Activated T-cell treated with anti-CD3 and anti-CD28 coated beads, Interleukin-2, amount 50 U/mL, for 24 hours (primary cell): Measurements from ENCODE around the gene SDK2.

Experiments used
- DNase-seq: peaks from one replicate; pipeline ENCODE4 v3.0.0-alpha.2; 2020
- H3K27ac Mint-ChIP-seq: 2 replicates; pipeline ENCODE4 v1.8.0; 2020; ENCODE audit warnings: mild to moderate bottlenecking, mixed read lengths
- H3K27me3 Mint-ChIP-seq: 2 replicates; pipeline ENCODE4 v1.8.0; 2020; ENCODE audit warnings: mixed read lengths
- H3K36me3 Mint-ChIP-seq: 2 replicates; pipeline ENCODE4 v1.8.0; 2020; ENCODE audit warnings: low read depth, mixed read lengths
- H3K4me1 Mint-ChIP-seq: 2 replicates; pipeline ENCODE4 v1.8.0; 2020; ENCODE audit warnings: low read depth, mixed read lengths
- H3K4me3 Mint-ChIP-seq: 2 replicates; pipeline ENCODE4 v1.8.0; 2020; ENCODE audit warnings: mild to moderate bottlenecking, moderate library complexity, mixed read lengths
- H3K9me3 Mint-ChIP-seq: 2 replicates; pipeline ENCODE4 v1.8.0; 2020; ENCODE audit warnings: mixed read lengths

The SDK2 gene

GRCh38 chr17:73357981-73358380 is 286.3 kb downstream of the SDK2 start:
- Mint-ChIP-seq H3K9me3 (no peaks in the 10 kb centered on the region), H3K27ac (no peak overlapping the region), H3K27me3 (no peaks in the 10 kb centered on the region), H3K36me3 (no peaks in the 10 kb centered on the region), H3K4me1 (no peaks in the 10 kb centered on the region), H3K4me3 (no peak overlapping the region)
- DNase-seq, result no peak

- no peaks in the 10 kb centered on the region for H3K27me3 Mint-ChIP-seq
- H3K9me3 Mint-ChIP-seq, result no peaks in the 10 kb centered on the region
These were observed 286.9 kb downstream of the SDK2 start for GRCh38 chr17:73357318-73357717.

GRCh38 chr17:73356561-73357170 is 287.6 kb downstream of the SDK2 start:
- no peaks in the 10 kb centered on the region for H3K36me3 Mint-ChIP-seq
- H3K4me3 Mint-ChIP-seq, result no peak overlapping the region
- no peak for DNase-seq
- H3K4me1 Mint-ChIP-seq, result no peaks in the 10 kb centered on the region
- H3K27me3 Mint-ChIP-seq, result no peaks in the 10 kb centered on the region
- H3K27ac Mint-ChIP-seq, result no peak overlapping the region
- H3K9me3 Mint-ChIP-seq, result no peaks in the 10 kb centered on the region

More at GRCh38 chr17:73357318-73357717, 286.9 kb downstream of the SDK2 start:
- H3K4me1 Mint-ChIP-seq, result no peaks in the 10 kb centered on the region
- H3K36me3 Mint-ChIP-seq, result no peaks in the 10 kb centered on the region
- H3K27ac Mint-ChIP-seq, result no peak overlapping the region
- no peak overlapping the region for H3K4me3 Mint-ChIP-seq
- DNase-seq, result no peak

GRCh38 chr17:73354423-73355284 is 289.6 kb downstream of the SDK2 start:
- no peaks in the 10 kb centered on the region for H3K27me3 Mint-ChIP-seq
- no peak for DNase-seq
- no peak overlapping the region for H3K27ac Mint-ChIP-seq
- no peak overlapping the region for H3K4me3 Mint-ChIP-seq
- H3K4me1 Mint-ChIP-seq, result no peaks in the 10 kb centered on the region
- no peaks in the 10 kb centered on the region for H3K36me3 Mint-ChIP-seq
- H3K9me3 Mint-ChIP-seq, result no peaks in the 10 kb centered on the region

GRCh38 chr17:73352261-73352660 is 292.0 kb downstream of the SDK2 start:
- H3K27me3 Mint-ChIP-seq, result no peaks in the 10 kb centered on the region
- H3K4me1 Mint-ChIP-seq, result no peaks in the 10 kb centered on the region
- no peak for DNase-seq
- no peaks in the 10 kb centered on the region for H3K36me3 Mint-ChIP-seq
- H3K9me3 Mint-ChIP-seq, result no peaks in the 10 kb centered on the region
- H3K27ac Mint-ChIP-seq, result no peak overlapping the region
- no peak overlapping the region for H3K4me3 Mint-ChIP-seq

- Mint-ChIP-seq H3K27me3 (no peaks in the 10 kb centered on the region), H3K4me1 (no peaks in the 10 kb centered on the region), H3K27ac (no peak overlapping the region), H3K36me3 (no peaks in the 10 kb centered on the region), H3K4me3 (no peak overlapping the region), H3K9me3 (no peaks in the 10 kb centered on the region)
- no peak for DNase-seq
These were observed 292.5 kb downstream of the SDK2 start for GRCh38 chr17:73351764-73352163.

- no peak overlapping the region for H3K27ac Mint-ChIP-seq
- H3K36me3 Mint-ChIP-seq, result no peaks in the 10 kb centered on the region
- DNase-seq, result no peak
- no peak overlapping the region for H3K4me3 Mint-ChIP-seq
- H3K4me1 Mint-ChIP-seq, result no peaks in the 10 kb centered on the region
- no peaks in the 10 kb centered on the region for H3K27me3 Mint-ChIP-seq
- no peaks in the 10 kb centered on the region for H3K9me3 Mint-ChIP-seq
These were observed 293.4 kb downstream of the SDK2 start for GRCh38 chr17:73350864-73351263.

GRCh38 chr17:73349647-73350046 is 294.6 kb downstream of the SDK2 start:
- no peak overlapping the region for H3K4me3 Mint-ChIP-seq
- DNase-seq, result no peak
- H3K36me3 Mint-ChIP-seq, result no peaks in the 10 kb centered on the region
- H3K27ac Mint-ChIP-seq, result no peak overlapping the region
- H3K9me3 Mint-ChIP-seq, result no peaks in the 10 kb centered on the region
- H3K27me3 Mint-ChIP-seq, result no peaks in the 10 kb centered on the region
- H3K4me1 Mint-ChIP-seq, result no peaks in the 10 kb centered on the region

- Mint-ChIP-seq H3K4me1 (no peaks in the 10 kb centered on the region), H3K9me3 (no peaks in the 10 kb centered on the region), H3K4me3 (no peak overlapping the region), H3K36me3 (no peaks in the 10 kb centered on the region), H3K27ac (no peak overlapping the region), H3K27me3 (no peaks in the 10 kb centered on the region)
- no peak for DNase-seq
These were observed 295.1 kb downstream of the SDK2 start for GRCh38 chr17:73349138-73349537.

- no peaks in the 10 kb centered on the region for H3K4me1 Mint-ChIP-seq
- no peak overlapping the region for H3K27ac Mint-ChIP-seq
- H3K9me3 Mint-ChIP-seq, result no peaks in the 10 kb centered on the region
- no peaks in the 10 kb centered on the region for H3K27me3 Mint-ChIP-seq
- no peak overlapping the region for H3K4me3 Mint-ChIP-seq
- H3K36me3 Mint-ChIP-seq, result no peaks in the 10 kb centered on the region
- no peak for DNase-seq
These were observed 295.5 kb downstream of the SDK2 start for GRCh38 chr17:73348829-73349095.

- Mint-ChIP-seq H3K9me3 (no peaks in the 10 kb centered on the region), H3K27ac (no peak overlapping the region), H3K4me3 (no peak overlapping the region), H3K27me3 (no peaks in the 10 kb centered on the region), H3K36me3 (no peaks in the 10 kb centered on the region), H3K4me1 (no peaks in the 10 kb centered on the region)
- DNase-seq, result no peak
These were observed 296.0 kb downstream of the SDK2 start for GRCh38 chr17:73348018-73348828.

- Mint-ChIP-seq H3K4me1 (no peaks in the 10 kb centered on the region), H3K9me3 (no peaks in the 10 kb centered on the region), H3K27ac (no peak overlapping the region), H3K36me3 (no peaks in the 10 kb centered on the region), H3K4me3 (no peak overlapping the region), H3K27me3 (no peaks in the 10 kb centered on the region)
- DNase-seq, result no peak
These were observed 296.9 kb downstream of the SDK2 start for GRCh38 chr17:73347351-73347750.

GRCh38 chr17:73346501-73347162 is 297.6 kb downstream of the SDK2 start:
- Mint-ChIP-seq H3K4me1 (no peaks in the 10 kb centered on the region), H3K27me3 (no peaks in the 10 kb centered on the region), H3K36me3 (no peaks in the 10 kb centered on the region), H3K4me3 (no peak overlapping the region), H3K27ac (no peak overlapping the region), H3K9me3 (no peaks in the 10 kb centered on the region)
- no peak for DNase-seq

- Mint-ChIP-seq H3K36me3 (no peaks in the 10 kb centered on the region), H3K4me1 (peaks cover 5% of the 10 kb centered on the region), H3K9me3 (no peaks in the 10 kb centered on the region), H3K4me3 (no peak overlapping the region), H3K27ac (no peak overlapping the region), H3K27me3 (no peaks in the 10 kb centered on the region)
- DNase-seq, result no peak
These were observed 300.3 kb downstream of the SDK2 start for GRCh38 chr17:73343739-73344454.
